Cardiac muscle cell (in vitro differentiated cells and primary cell): ENCODE results near the gene UBE2N. TPM values are rescaled to one million over a fixed set of nuclear protein-coding genes. Genes with fewer than 3 reads are reported as not detected.

Experiments
- DNase-seq, 2 donors: peaks; one replicate each; pipeline versions ENCODE4 v3.0.0 to v3.0.0-alpha.2; 2010 to 2017; ENCODE audit warnings: low read depth in 1 of 2, low spot score in 1 of 2
- H3K27ac ChIP-seq: fragments of 200-600 bp; sonication (generic); 2 replicates; pipeline ENCODE4 v1.5.1; 2016
- H3K27me3 ChIP-seq: fragments of 200-600 bp; sonication (generic); 2 replicates; pipeline ENCODE4 v1.6.0; 2016; ENCODE audit warnings: control low read depth
- H3K36me3 ChIP-seq: fragments of 200-600 bp; sonication (generic); 2 replicates; pipeline ENCODE4 v1.5.1; 2016; ENCODE audit warnings: control low read depth
- H3K4me1 ChIP-seq: fragments of 200-600 bp; sonication (generic); 2 replicates; pipeline ENCODE4 v1.8.1; 2017; ENCODE audit warnings: low read depth, mild to moderate bottlenecking, mixed run types
- H3K4me3 ChIP-seq: fragments of 200-600 bp; sonication (generic); 2 replicates; pipeline ENCODE4 v1.5.1; 2016; ENCODE audit warnings: mild to moderate bottlenecking
- H3K9me3 ChIP-seq: fragments of 200-600 bp; sonication (generic); 2 replicates; pipeline ENCODE4 v1.5.1; 2017; ENCODE audit warnings: low read depth, mild to moderate bottlenecking, control low read depth
- CTCF ChIP-seq: IDR thresholded peaks from 2 replicates; pipeline ENCODE4 v1.5.1; 2012; ENCODE audit warnings: low read depth, mild to moderate bottlenecking, low read length
- polyA plus RNA-seq: library from polyadenylated mRNA; unstranded; fragments of >200 nt; fragmentation: Nextera tagmentation; extraction: Ambion mirVana; gene quantifications from 2 replicates; pipeline ENCODE4 v1.2.1, GENCODE V29; 2016
- total RNA-seq: library from RNA; depleted of rRNA; stranded (reverse); fragments of >200 nt; gene quantifications from 2 replicates; pipeline ENCODE4 v1.2.3, GENCODE V29; 2016

UBE2N gene
- total and polyA plus RNA-seq, 2 experiments from 2014 or later: 17.2 to 168 TPM

GRCh38 chr12:93442411-93443340, 929 bp upstream of the UBE2N start:
- Histone ChIP-seq H3K9me3 (no peaks in the 10 kb centered on the region), H3K4me1 (peaks cover 7% of the 10 kb centered on the region), H3K27ac (peak overlapping the region; percentile 91), H3K36me3 (no peaks in the 10 kb centered on the region), H3K4me3 (peak overlapping the region; percentile 89), H3K27me3 (peaks cover 8% of the 10 kb centered on the region)
- DNase-seq: peak in 1 of 2 donors; percentile 12
- TF ChIP-seq CTCF: no peak

GRCh38 chr12:93441081-93441616, 598 bp downstream of the UBE2N start:
- H3K4me3 ChIP-seq: peak overlapping the region; percentile 89
- peak overlapping the region; percentile 91 for H3K27ac ChIP-seq
- peaks cover 7% of the 10 kb centered on the region for H3K4me1 ChIP-seq
- no peaks in the 10 kb centered on the region for H3K36me3 ChIP-seq
- no peaks in the 10 kb centered on the region for H3K9me3 ChIP-seq
- peak; percentile 21 to 46 for DNase-seq
- peaks cover 8% of the 10 kb centered on the region for H3K27me3 ChIP-seq
- no peak for TF ChIP-seq CTCF

GRCh38 chr12:93440043-93440835, 1.5 kb downstream of the UBE2N start:
- no peak overlapping the region for H3K27ac ChIP-seq
- H3K4me3 ChIP-seq: peak overlapping the region; percentile 89
- H3K36me3 ChIP-seq: no peaks in the 10 kb centered on the region
- H3K4me1 ChIP-seq: peaks cover 7% of the 10 kb centered on the region
- peaks cover 6% of the 10 kb centered on the region for H3K27me3 ChIP-seq
- DNase-seq: no peak
- no peak for TF ChIP-seq CTCF
- no peaks in the 10 kb centered on the region for H3K9me3 ChIP-seq

- Histone ChIP-seq H3K4me3 (no peak overlapping the region), H3K4me1 (peaks cover 13% of the 10 kb centered on the region), H3K9me3 (no peaks in the 10 kb centered on the region), H3K27me3 (no peaks in the 10 kb centered on the region), H3K36me3 (no peaks in the 10 kb centered on the region), H3K27ac (no peak overlapping the region)
- DNase-seq: no peak
- TF ChIP-seq CTCF: no peak
These were observed 3.3 kb downstream of the UBE2N start for GRCh38 chr12:93438266-93439050.
